Measurements from ENCODE around the gene NTM.

The NTM gene

GRCh38 chr11:132080127-132080526, 709.7 kb downstream of the NTM start:
- H3K36me3 ChIP-seq (ENCODE audit: control insufficient read depth, low read length) = no peaks in the 10 kb centered on the region
- H3K9me3 ChIP-seq (ENCODE audit: control insufficient read depth, insufficient read depth, low read length) = no peaks in the 10 kb centered on the region; the same call in 1 of the 2 replicates
- no peaks in the 10 kb centered on the region for H3F3A ChIP-seq (ENCODE audit: control insufficient read depth, insufficient read depth)
- TF ChIP-seq EZH2phosphoT487 (IDR thresholded peaks at IDR 0.05; ENCODE audit: borderline replicate concordance, low read length) = no peak
- no peak for TF ChIP-seq CTCF (IDR thresholded peaks at IDR 0.05; ENCODE audit: low read depth, low read length, poor library complexity, severe bottlenecking)
- H3K27ac ChIP-seq (ENCODE audit: low read depth, low read length) = no peak overlapping the region
- H3K27me3 ChIP-seq (ENCODE audit: control insufficient read depth, low read length) = no peaks in the 10 kb centered on the region
- H4K20me1 ChIP-seq (ENCODE audit: control insufficient read depth, insufficient read depth, low read depth, low read length) = no peaks in the 10 kb centered on the region
- H3K79me2 ChIP-seq (ENCODE audit: control insufficient read depth, low read length) = no peaks in the 10 kb centered on the region
- no peak overlapping the region for H3K4me3 ChIP-seq (ENCODE audit: low read length)
- no peak overlapping the region for H3K4me2 ChIP-seq (ENCODE audit: low read length)
- H3K9me2 ChIP-seq (replicated peaks; ENCODE audit: control insufficient read depth, low read length) = no peaks in the 10 kb centered on the region
- no peaks in the 10 kb centered on the region for H3K4me1 ChIP-seq (ENCODE audit: control insufficient read depth, low read length)

- TF ChIP-seq EZH2phosphoT487 (IDR thresholded peaks at IDR 0.05; ENCODE audit: borderline replicate concordance, low read length) (no peak), CTCF (IDR thresholded peaks at IDR 0.05; ENCODE audit: low read depth, low read length, poor library complexity, severe bottlenecking) (no peak)
- H3F3A ChIP-seq (ENCODE audit: control insufficient read depth, insufficient read depth) = no peaks in the 10 kb centered on the region
- H3K9me2 ChIP-seq (replicated peaks; ENCODE audit: control insufficient read depth, low read length) = no peaks in the 10 kb centered on the region
- no peaks in the 10 kb centered on the region for H3K27me3 ChIP-seq (ENCODE audit: control insufficient read depth, low read length)
- H3K36me3 ChIP-seq (ENCODE audit: control insufficient read depth, low read length) = no peaks in the 10 kb centered on the region
- H3K4me2 ChIP-seq (ENCODE audit: low read length) = no peak overlapping the region
- H4K20me1 ChIP-seq (ENCODE audit: control insufficient read depth, insufficient read depth, low read depth, low read length) = no peaks in the 10 kb centered on the region
- no peak overlapping the region for H3K27ac ChIP-seq (ENCODE audit: low read depth, low read length)
- H3K4me1 ChIP-seq (ENCODE audit: control insufficient read depth, low read length) = no peaks in the 10 kb centered on the region
- no peaks in the 10 kb centered on the region; the same call in 1 of the 2 replicates for H3K9me3 ChIP-seq (ENCODE audit: control insufficient read depth, insufficient read depth, low read length)
- no peaks in the 10 kb centered on the region for H3K79me2 ChIP-seq (ENCODE audit: control insufficient read depth, low read length)
- no peak overlapping the region for H3K4me3 ChIP-seq (ENCODE audit: low read length)
These were observed 712.2 kb downstream of the NTM start for GRCh38 chr11:132082566-132082965.

GRCh38 chr11:132084433-132084832, 714.0 kb downstream of the NTM start:
- no peaks in the 10 kb centered on the region for H3K36me3 ChIP-seq (ENCODE audit: control insufficient read depth, low read length)
- H3K4me3 ChIP-seq (ENCODE audit: low read length) = no peak overlapping the region
- no peaks in the 10 kb centered on the region for H3F3A ChIP-seq (ENCODE audit: control insufficient read depth, insufficient read depth)
- H3K4me1 ChIP-seq (ENCODE audit: control insufficient read depth, low read length) = no peaks in the 10 kb centered on the region
- H3K4me2 ChIP-seq (ENCODE audit: low read length) = no peak overlapping the region
- no peak for TF ChIP-seq CTCF (IDR thresholded peaks at IDR 0.05; ENCODE audit: low read depth, low read length, poor library complexity, severe bottlenecking)
- TF ChIP-seq EZH2phosphoT487 (IDR thresholded peaks at IDR 0.05; ENCODE audit: borderline replicate concordance, low read length) = no peak
- H3K27me3 ChIP-seq (ENCODE audit: control insufficient read depth, low read length) = no peaks in the 10 kb centered on the region
- H3K27ac ChIP-seq (ENCODE audit: low read depth, low read length) = no peak overlapping the region
- no peaks in the 10 kb centered on the region for H3K79me2 ChIP-seq (ENCODE audit: control insufficient read depth, low read length)
- no peaks in the 10 kb centered on the region for H4K20me1 ChIP-seq (ENCODE audit: control insufficient read depth, insufficient read depth, low read depth, low read length)
- no peaks in the 10 kb centered on the region; the same call in 1 of the 2 replicates for H3K9me3 ChIP-seq (ENCODE audit: control insufficient read depth, insufficient read depth, low read length)
- H3K9me2 ChIP-seq (replicated peaks; ENCODE audit: control insufficient read depth, low read length) = no peaks in the 10 kb centered on the region
